ENCODE data around the gene GDPD4. TPM values are rescaled to one million over a fixed set of nuclear protein-coding genes. Genes with fewer than 3 reads are reported as not detected.

Gene GDPD4
- total and polyA plus RNA-seq, 10 of the 15 experiments (the other 5 are each of a cell fraction or from before 2014, with no cell fraction given), result 0.23 TPM; not detected in 9

- FAIRE-seq, result no peak
- 23% methylated on average over 3 of the region's 3 CpGs for WGBS (ENCODE audit: insufficient coverage, insufficient replicate concordance, low lambda C conversion rate, missing lambda C conversion rate)
- TF ChIP-seq HDAC6 (IDR thresholded peaks at IDR 0.05; ENCODE audit: unreplicated experiment) (no peak), YBX1 (IDR thresholded peaks at IDR 0.05) (no peak), CBX5 (IDR thresholded peaks at IDR 0.05; ENCODE audit: low read depth) (no peak), NBN (IDR thresholded peaks at IDR 0.05) (no peak), ZBTB40 (IDR thresholded peaks at IDR 0.05; ENCODE audit: borderline replicate concordance) (no peak), CTCF (IDR thresholded peaks at IDR 0.05 in 2 of 3, conservative IDR thresholded peaks at IDR 0.05 in 1 of 3; ENCODE audit: control insufficient read depth in 2 of 3, extremely low read depth in 1 of 3, insufficient read depth in 1 of 3, low read depth in 3 of 3, low read length in 3 of 3) (no peak), POLR2AphosphoS5 (IDR thresholded peaks at IDR 0.05; ENCODE audit: low read length) (no peak), POLR2A (IDR thresholded peaks at IDR 0.05; ENCODE audit: low read depth, low read length) (no peak), NR2C1 (IDR thresholded peaks at IDR 0.05) (no peak), SRF (IDR thresholded peaks at IDR 0.05; ENCODE audit: low read depth in 2 of 2, low read length in 2 of 2) (no peak), ETV6 (conservative IDR thresholded peaks at IDR 0.05 in 1 of 2, IDR thresholded peaks at IDR 0.05 in 1 of 2; ENCODE audit: borderline replicate concordance in 1 of 2, low read depth in 1 of 2) (no peak), POU2F2 (IDR thresholded peaks at IDR 0.05; ENCODE audit: borderline replicate concordance, low read depth, low read length) (no peak), HDAC2 (IDR thresholded peaks at IDR 0.05) (no peak), ZBTB33 (IDR thresholded peaks at IDR 0.05) (no peak), EP300 (IDR thresholded peaks at IDR 0.05; ENCODE audit: borderline replicate concordance in 1 of 2, control insufficient read depth in 1 of 2, low read depth in 2 of 2, low read length in 2 of 2) (no peak), POLR2AphosphoS2 (IDR thresholded peaks at IDR 0.05; ENCODE audit: low read depth, low read length) (no peak)
These were observed 18.4 kb downstream of the GDPD4 start for GRCh38 chr11:77283101-77283500.

More at GRCh38 chr11:77283101-77283500, 18.4 kb downstream of the GDPD4 start:
- DNase-seq (ENCODE audit: low read depth, low spot score), result no peak
- H3K4me3 ChIP-seq, result no peak overlapping the region
- ChIA-PET RAD21 (ENCODE audit: unreplicated experiment) (interaction anchor here (0.5 to 1.7 kb wide), 2 partner anchors 41 to 265 kb away, joined by 3 to 7 read pairs; no protein-coding TSS in a partner anchor), SMC1A (ENCODE audit: uncharacterized antibody, unreplicated experiment) (interaction anchor here (1.1 to 1.2 kb wide), 2 partner anchors 8 to 12 kb away, joined by 3 read pairs; no protein-coding TSS in a partner anchor), CTCF (interaction anchor here (0.9 to 1.0 kb wide), 2 partner anchors 228 to 364 kb away, joined by 3 read pairs; no protein-coding TSS in a partner anchor), POLR2A (no interaction called here)
- H3K9ac ChIP-seq (ENCODE audit: control insufficient read depth, insufficient read depth, low read length), result no peak overlapping the region
- no peak for ATAC-seq
- intact Hi-C loops (cut with micrococcal nuclease; ENCODE audit: unreplicated experiment) (no loop called here), in situ Hi-C loops (cut with MboI) (no loop called here)
- no peaks in the 10 kb centered on the region for H3K36me3 ChIP-seq (ENCODE audit: control insufficient read depth in 2 of 2, insufficient read depth in 2 of 2, low read length in 1 of 2)
- H3K79me2 ChIP-seq (ENCODE audit: control insufficient read depth, insufficient read depth, low read length), result no peaks in the 10 kb centered on the region
- H3K4me2 ChIP-seq (ENCODE audit: control insufficient read depth, insufficient read depth), result no peak overlapping the region
- no peak overlapping the region for H3K27ac ChIP-seq (ENCODE audit: control insufficient read depth, insufficient read depth)
- peaks cover 0 to 3% of the 10 kb centered on the region in 2 experiments; a peak in 2 of 4 replicates for H3K27me3 ChIP-seq (replicated peaks in 1 of 2; ENCODE audit: control insufficient read depth in 2 of 2, insufficient read depth in 2 of 2, low read length in 1 of 2)
- no peaks in the 10 kb centered on the region for H3K4me1 ChIP-seq (ENCODE audit: control insufficient read depth, insufficient read depth, low read length)
- H2AFZ ChIP-seq (ENCODE audit: control insufficient read depth, low read depth, low read length), result no peak overlapping the region
- no TSS peak for BruUV-seq (replicated peaks)
- no peaks in the 10 kb centered on the region for H4K20me1 ChIP-seq (ENCODE audit: control insufficient read depth, insufficient read depth)
- no peaks in the 10 kb centered on the region for H3K9me3 ChIP-seq (replicated peaks; ENCODE audit: control insufficient read depth, insufficient read depth, low read length)

Data from GM12878 (cell line).